ENCODE results near the gene FLOT1. TPM values are rescaled to one million over a fixed set of nuclear protein-coding genes. Genes with fewer than 3 reads are reported as not detected.

FLOT1 gene
- total RNA-seq, 1 donor from 2014 or later, result 238 TPM

DNA sequence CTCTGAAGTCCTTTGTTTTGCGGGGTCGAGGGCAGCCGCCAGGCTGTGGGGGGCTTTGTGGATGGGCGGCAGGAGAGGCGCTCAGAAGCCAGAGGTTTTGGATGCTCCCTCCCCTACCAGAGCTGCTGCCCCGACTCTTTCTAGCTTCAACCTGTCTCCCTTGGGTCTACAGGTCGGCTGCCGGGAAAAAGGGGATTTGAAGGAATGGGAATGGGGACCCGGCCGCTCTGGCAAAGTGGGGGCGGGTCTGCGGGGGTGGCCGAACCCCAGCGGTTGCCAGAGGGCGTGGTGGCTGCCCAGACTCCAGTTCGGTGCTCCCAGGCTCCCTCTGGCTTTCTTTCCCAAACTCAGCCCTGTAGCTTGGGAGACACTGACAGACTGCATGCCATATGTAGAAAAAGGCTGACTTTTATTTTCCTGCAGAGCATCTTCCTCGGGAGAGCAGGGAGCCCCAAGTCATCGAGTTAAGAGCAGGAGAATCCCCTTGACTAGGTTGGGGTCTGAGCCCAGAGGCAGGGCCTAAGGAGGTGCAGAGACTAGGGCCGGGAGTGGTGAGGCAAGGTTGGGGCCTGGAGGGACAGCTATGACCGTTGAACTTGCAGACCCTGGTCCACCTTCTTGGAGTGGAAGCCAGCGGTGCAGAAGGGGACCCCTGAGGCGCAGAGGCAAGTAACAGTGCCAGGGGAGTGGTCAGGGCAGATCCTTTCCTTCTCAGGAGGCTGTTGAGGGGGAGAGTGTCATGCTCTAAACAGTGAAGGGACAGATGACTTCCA, 54.6 kb downstream of the FLOT1 start:
- intact Hi-C loops (cut with micrococcal nuclease), result no loop called here
- peak; percentile 66 for DNase-seq
- ATAC-seq, result no peak

DNA sequence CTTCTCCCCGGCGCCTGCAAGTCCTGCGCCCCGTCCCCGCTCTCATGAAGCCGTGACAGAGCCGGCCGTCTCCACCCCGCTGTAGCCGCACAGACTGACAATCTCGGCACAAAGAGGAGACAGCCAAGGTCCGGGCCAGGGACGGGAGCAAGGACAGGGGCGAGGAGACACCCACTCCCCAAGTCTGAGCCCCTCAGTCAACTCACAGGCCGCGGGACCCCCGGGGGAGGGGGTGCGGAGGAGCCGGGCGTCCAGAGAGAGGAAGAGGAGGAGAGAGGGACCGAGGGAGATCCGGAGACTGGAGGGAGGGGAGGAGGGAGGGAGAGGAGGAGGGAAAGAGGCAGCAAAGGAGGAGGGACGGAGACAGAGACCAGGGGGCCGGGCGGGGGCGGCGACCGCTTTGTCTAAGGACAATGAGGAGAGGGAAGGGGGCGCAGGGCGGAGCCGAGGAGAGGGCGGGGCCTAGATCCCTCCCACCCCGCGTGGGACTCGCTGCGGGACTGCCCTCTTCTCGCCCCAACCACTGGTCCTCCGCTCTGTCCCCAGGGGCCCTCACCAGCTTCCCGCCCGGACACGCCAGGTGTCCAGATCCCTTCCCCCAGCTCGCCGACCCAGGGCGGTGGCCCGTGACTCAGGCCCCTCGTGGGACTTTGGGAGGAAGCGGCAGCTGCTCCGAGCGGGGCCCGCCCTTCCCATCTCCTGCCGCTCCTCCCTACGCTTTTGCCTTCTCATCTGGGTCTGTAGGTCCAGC, 55.4 kb downstream of the FLOT1 start:
- DNase-seq (peak; percentile 97), ATAC-seq (peak; percentile 79)
- intact Hi-C loops (cut with micrococcal nuclease), result no loop called here

DNA sequence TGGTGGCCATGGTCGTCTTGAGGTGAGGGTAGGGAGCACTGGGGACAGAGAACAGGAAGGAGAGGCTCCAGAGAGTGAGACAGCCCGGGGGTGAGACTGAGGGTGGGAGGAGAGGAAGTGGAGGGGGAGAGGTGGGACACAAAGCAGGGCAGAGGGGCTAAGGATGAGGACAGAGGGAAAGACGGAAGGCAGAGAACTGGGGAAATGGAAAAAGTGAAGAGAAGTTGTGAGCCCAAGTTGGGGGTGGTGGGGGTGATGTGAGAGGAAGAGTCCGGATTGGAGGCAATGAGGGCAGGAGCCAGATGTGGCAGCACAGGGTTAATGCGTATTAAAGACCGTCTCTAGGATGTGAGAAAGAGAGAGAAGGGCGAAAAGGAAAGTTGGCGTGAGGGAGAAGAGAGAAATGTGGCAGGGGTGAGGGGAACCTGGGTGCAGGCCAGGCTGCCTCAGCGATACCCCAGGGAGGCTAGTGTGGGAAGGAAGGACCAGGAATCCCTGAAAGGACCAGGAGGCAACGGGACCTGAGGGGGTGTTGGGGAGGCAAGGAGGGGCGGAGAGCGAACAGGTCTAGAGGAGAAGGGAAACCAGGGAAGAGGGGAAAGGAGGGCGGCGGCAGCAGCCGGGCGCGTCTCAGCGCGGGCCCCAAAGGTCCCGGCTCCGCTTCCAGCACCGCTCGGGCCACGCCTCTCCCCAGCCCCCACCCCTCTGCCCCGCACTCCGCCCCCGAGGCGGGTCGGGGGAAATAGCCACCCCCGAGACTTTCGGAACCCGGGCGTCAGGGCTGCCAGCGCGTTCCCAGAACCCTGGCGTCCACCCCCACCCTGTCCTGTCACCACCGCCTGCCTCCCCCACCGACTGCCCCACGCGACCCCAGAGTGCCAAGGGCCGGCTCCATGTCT, 56.2 kb downstream of the FLOT1 start, which contains the start of gene PPP1R18:
Gene PPP1R18 (minus strand): TSS at position 637 of the 899 bp plus-strand sequence. CDS start 627 bp downstream, at position 10.
- DNase-seq (peak; percentile 90), ATAC-seq (peak; percentile 69)
- intact Hi-C loops (cut with micrococcal nuclease), result no loop called here

DNA sequence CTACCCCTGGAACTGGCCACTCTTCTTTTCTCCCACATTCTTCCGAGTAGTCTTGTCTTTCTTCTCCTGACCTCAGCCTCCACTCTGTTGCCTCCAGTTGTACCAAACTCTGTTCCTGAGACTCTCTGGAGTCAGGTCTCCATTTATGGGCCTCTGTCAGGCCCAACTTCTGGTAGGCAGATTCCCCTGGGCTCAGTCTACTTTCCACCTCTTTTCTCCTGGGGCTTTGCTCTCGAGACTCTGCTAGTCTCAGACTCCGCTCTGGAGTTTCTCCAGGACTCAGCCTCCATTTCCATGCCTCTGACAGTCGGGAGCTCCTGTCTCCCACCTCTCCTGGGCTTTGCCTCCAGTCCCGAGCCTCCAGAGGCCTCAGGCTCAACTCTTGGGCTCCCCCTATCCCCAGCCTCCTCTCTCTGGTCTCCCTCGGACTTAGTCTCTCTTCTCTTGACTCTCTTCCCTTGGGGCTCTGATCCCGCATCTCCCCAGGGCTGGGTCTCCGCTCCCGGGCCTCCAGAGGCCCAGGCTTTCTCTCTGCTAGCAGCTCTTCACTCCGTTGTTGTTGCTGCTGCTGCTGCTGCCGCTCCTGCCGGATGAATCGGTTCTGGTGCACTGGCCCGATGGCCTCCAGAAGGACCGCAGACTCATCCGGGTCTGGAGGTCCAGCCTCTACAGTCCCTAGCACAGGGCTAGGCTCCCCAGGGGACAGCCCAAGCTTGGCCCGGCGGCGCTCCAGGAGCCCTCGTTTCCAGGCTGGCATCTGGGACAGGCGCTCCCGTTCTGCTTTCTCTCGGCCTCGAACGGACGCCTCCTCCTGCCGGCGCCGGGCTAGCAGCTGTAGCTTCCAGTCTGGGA, 57.1 kb downstream of the FLOT1 start:
- intact Hi-C loops (cut with micrococcal nuclease), result no loop called here
- peak; percentile 50 for DNase-seq

DNA sequence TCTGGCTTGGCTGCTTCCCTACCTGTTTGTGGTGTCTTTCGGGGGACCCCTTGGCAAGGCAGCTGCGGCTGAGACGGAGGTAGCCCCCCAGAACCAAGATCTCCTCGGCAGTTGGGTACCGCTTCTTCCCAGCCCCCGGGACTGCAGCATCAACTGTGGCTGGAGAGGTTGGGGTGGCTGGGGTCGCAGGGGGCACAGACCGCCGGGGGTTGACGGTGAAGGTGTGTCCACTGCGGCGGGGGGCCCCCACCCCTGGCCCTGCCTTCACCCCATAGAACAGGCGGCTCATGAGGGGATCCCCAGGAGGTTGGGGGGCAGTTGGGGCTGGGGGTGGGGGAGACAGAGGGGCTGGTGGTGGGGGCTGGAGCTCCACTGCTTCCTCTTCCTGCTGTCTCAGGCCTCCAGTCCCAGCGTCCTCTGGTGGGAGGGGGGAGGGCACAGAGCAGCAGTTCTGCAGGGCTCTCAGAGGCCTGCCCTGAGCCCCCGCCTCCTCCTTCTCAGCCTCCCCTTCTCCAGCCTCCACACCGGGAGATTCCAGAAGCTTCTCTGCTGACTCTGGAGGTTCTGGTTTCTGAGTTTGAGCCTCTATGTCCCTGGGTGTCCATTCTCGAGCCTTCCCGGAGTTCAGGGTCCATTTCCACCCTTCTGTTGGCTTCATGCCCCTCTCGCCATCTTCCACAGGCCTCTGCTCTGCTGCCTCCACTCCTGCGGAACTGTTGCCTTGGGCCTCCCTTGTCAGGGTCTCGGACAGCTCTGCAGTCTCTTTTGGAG, 57.9 kb downstream of the FLOT1 start:
- intact Hi-C loops (cut with micrococcal nuclease), result no loop called here
- DNase-seq (peak; percentile 72), ATAC-seq (no peak)

More for the DNA sequence above, 57.1 kb downstream of the FLOT1 start:
- no peak for ATAC-seq

DNA sequence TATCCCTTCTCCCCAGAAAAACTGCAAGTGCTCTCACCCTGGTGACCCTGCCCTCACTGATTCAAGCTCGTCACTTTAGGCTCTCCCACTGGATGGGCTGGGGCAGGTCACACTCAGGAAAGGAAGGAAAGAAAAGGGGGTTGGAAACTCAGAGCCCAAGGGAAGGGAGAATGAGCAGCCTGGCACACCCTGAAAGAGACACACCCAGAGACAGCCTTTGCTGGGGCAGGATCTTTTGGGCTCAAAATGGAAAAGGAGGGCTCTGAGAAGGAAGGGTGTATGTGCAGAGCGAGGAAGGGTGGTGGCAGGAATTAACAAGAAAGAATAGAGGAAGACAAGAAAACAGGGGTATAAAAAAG, 58.5 kb downstream of the FLOT1 start:
- DNase-seq, result no peak
- ATAC-seq, result no peak
- intact Hi-C loops (cut with micrococcal nuclease), result no loop called here

DNA sequence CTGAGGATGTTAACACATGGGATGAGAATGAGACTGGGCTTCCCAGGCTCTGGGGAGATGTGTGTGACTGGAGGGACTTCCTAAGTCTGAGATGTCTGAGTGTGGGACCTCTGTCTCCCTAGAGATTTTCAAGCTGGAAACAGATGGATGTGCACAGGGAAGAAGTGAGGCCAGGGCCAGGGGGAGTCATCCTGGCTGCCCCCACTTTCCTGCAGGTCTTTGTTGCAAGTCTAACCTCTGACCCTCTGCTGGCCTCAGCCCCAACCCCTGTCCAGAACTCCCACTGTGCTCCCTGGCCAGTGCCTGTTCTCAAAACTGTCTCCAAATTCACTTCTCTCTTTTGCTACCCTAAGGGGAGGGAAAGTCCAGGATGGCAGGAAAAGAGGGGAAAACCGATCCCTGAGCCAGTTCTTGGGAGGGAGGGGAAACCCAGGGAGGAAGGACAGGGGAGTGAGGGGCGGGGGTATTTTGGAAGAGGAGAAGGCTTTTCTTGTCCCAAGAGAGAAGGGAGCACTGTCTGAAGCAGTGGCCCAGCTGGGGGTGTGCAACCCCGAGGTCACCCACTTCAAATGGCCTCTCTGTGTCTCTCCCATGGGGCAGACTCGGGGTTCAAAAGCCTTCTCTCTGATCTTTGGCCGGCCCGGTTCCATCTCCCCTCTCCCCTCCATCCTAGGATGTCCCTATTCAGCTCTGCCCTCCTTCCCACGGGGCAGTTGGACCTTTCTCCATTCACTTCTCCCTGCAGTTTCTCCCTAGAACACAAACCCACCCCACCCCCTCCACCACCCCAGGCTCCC, 59.1 kb downstream of the FLOT1 start:
- ATAC-seq, result no peak
- intact Hi-C loops (cut with micrococcal nuclease), result no loop called here
- DNase-seq, result no peak

DNA sequence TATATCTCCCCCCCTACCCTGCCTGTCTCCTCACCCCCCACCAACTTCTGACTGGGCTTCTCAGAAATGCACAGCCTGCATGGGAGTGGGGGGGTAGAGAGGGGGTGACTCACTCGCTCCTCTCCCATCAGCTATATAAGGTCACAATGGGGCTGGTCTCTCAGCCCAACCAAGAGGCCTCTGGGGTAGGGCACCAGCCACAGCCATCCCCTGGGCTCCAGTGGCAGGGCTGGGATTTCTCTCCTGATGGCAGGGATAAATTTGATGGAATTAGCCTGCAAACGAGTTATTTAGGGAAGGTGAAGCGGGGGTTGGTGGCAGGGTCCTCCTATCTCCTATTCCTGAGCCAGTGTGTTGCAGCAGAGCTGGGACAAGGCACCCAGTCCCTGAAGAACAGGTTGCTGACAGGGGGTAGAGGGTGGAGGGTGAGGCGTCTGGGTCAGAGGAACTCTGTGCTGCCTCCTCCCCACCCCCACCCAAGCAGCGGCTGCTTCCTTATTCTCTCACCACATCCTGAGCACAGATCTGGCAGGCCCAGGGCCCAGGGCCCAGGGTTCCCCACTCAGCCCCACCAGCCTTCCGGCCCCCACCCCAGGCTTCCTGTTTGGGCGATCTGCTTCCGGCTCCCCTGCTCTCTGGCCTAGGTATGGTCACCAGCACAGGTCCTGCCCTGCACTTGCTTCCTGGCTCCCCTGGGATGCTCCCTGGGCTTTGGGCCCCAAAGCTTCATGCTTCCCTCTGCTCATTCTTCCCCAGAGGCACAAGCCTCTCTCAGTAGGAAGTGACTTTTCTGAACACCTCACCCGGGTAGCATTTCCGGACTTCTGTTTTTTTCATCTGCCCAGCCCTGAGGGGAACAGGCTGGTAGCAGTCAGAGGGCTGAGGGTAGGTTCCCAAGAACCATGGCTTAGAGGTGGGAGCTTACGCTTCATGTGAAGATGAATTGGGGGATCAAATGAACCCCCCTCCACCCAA, 60.1 kb downstream of the FLOT1 start:
- peak; percentile 86 for DNase-seq
- ATAC-seq, result peak; percentile 14
- intact Hi-C loops (cut with micrococcal nuclease), result no loop called here

DNA sequence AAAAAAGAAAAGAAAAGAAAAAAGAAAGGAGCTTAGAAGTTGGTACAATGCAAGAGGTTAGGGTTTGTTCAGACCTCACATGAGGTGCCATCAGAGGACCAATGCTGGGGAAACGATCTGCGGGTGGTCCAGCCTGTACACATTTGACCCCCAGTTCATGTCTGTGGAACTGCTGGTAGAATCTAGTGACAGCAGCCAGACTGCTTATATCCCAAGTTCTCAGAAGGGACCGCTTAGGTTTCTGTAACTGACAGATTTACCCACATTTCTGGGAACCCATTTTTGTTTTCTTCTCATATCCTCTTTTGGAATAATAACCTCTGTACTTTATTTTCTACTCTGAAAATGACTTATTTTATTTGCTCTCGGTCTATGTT, 60.7 kb downstream of the FLOT1 start:
- intact Hi-C loops (cut with micrococcal nuclease), result no loop called here
- no peak for DNase-seq
- ATAC-seq, result no peak

DNA sequence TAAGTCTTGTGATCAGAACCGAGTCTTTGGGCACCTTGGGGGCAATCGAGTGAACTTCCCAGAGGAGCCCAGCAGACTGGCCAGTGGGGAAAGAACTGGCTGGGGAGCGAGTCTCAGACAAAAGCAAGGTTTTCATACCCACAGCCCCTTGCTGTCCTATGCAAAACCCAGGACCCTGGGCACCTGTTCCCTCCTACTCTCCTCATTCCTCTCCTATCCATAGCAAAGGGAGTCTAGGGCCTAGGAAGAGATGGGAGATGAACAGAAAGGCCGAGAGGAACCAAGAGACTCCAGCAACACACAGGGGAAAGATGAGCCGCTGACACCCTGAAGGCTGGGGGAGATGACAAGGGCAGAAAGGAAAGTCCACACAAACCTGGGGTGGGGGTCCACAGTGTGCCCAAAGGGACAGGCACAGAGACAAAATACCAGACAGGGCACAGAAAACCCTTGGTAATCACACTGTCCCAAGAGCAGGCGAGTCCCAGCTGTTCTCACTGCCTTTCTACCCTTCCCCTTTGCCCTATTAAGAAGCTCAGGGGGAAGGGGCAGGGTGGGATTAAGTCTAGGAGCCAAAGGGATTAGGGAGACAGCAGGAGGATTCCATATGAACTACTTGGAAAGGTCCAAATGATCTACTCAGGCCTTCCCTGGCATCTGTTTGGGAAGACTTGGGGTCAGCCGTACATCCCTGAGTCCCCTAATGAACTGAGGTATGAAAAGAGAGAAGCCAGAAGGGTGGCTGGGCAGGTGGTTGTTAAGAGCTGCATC, 62.5 kb downstream of the FLOT1 start:
- intact Hi-C loops (cut with micrococcal nuclease), result loop anchor here (2.0 kb wide), 1 partner anchor 43 kb away; no protein-coding TSS in a partner anchor
- no peak for ATAC-seq

DNA sequence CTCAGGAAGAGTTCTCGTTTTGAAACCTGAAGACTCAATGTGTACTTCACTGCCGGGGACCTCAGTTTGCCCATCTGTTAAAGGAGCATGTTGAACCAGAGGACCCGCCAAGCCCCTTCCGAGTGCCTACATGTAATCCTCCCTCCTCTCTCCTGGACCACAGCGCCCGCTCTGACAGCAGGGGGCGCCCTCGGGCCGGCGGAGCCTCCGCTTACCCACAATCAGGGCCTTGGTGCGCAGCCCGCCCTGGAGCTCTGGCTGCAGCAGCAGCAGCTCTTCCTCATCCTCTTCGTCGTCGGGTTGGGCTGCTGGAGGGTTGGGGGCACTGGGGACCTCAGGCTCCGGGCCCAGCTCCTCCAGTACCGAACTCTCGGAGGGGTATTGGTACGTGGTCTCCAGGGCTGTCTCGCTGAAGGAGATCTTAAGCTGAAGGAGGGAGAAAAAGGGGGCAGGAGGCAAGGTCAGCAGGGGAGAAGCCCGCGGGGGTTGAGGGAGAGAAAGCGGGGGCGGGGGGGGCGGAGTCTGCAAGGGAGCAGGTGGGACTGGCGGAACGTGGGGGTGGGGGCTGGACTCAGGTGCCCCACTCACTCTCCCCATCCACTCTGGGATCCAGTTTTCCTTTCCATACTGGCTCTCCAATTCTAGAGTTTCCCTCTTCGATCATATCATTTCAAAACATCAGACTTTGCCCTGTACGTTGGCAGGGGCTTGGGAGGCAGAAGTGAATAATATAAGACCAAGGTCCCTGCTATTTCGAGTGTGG, 63.3 kb downstream of the FLOT1 start:
- ATAC-seq (peak; percentile 78), DNase-seq (peak; percentile 93)
- intact Hi-C loops (cut with micrococcal nuclease), result loop anchor here (2.0 kb wide), 1 partner anchor 44 kb away; no protein-coding TSS in a partner anchor

More for the DNA sequence above, 62.5 kb downstream of the FLOT1 start:
- DNase-seq, result no peak

Measured in left ventricle myocardium superior (tissue), 1 donor.